ENCODE data around the gene MS4A5. TPM values are rescaled to one million over a fixed set of nuclear protein-coding genes. Genes with fewer than 3 reads are reported as not detected.

MS4A5 gene
- total and polyA plus RNA-seq, 2 donors (not counting 3 experiments of a cell fraction or from before 2014, with no cell fraction given), result not detected

GRCh38 chr11:60396799-60397198 lies 32.6 kb upstream of the MS4A5 start:
- DNase-seq (ENCODE audit: low read depth, low spot score) (no peak), FAIRE-seq (no peak)
- CTCF ChIA-PET, result interaction anchor here (1.1 kb wide), 1 partner anchor 51 kb away, joined by 3 read pairs; no protein-coding TSS in a partner anchor
- POLR2A ChIA-PET, result no interaction called here
- no TSS peak for BruUV-seq (replicated peaks)
- Histone ChIP-seq H3K9me1 (replicated peaks; ENCODE audit: control insufficient read depth, extremely low read depth, insufficient read depth, low read length) (no peaks in the 10 kb centered on the region), H3K36me3 (ENCODE audit: control insufficient read depth in 2 of 2, extremely low read depth in 1 of 2, insufficient read depth in 2 of 2, low read length in 2 of 2) (no peaks in the 10 kb centered on the region), H3K9ac (replicated peaks; ENCODE audit: extremely low read depth, insufficient read depth, low read length) (no peak overlapping the region), H3K79me2 (ENCODE audit: control insufficient read depth, insufficient read depth, low read length) (no peaks in the 10 kb centered on the region), H3K4me2 (ENCODE audit: insufficient read depth, low read length) (no peak overlapping the region), H3K9me3 (replicated peaks; ENCODE audit: control insufficient read depth, insufficient read depth, low read length) (no peaks in the 10 kb centered on the region), H3K27ac (ENCODE audit: insufficient read depth, low read depth, low read length) (no peak overlapping the region), H3K4me1 (ENCODE audit: control insufficient read depth, extremely low read depth, insufficient read depth, low read length) (no peaks in the 10 kb centered on the region), H3K27me3 (ENCODE audit: control insufficient read depth in 2 of 2, insufficient read depth in 2 of 2, low read length in 2 of 2) (no peaks in the 10 kb centered on the region), H3K4me3 (replicated peaks in 1 of 3; ENCODE audit: insufficient read depth in 1 of 3, low read depth in 1 of 3, low read length in 3 of 3) (no peak overlapping the region), H2AFZ (ENCODE audit: low read depth, low read length) (no peak overlapping the region), H4K20me1 (replicated peaks; ENCODE audit: control insufficient read depth, extremely low read depth, insufficient read depth, low read length) (no peaks in the 10 kb centered on the region)
- dilution Hi-C loops (cut with MboI; ENCODE audit: extremely low pct_ligation_motif_present, low sequenced_read_pairs), result no loop called here
- intact Hi-C loops (cut with micrococcal nuclease), result no loop called here
- TF ChIP-seq FOS (IDR thresholded peaks at IDR 0.05; ENCODE audit: borderline replicate concordance, insufficient read depth, low read length) (no peak), POLR2A (IDR thresholded peaks at IDR 0.05; ENCODE audit: low read depth, low read length) (no peak), EZH2 (IDR thresholded peaks at IDR 0.05; ENCODE audit: borderline replicate concordance, low read depth, low read length, severe bottlenecking) (no peak), CTCF (IDR thresholded peaks at IDR 0.05; ENCODE audit: extremely low read depth in 1 of 2, insufficient read depth in 1 of 2, low read depth in 1 of 2, low read length in 2 of 2) (no peak), GATA2 (IDR thresholded peaks at IDR 0.05; ENCODE audit: insufficient read depth, insufficient read length, low read depth, low read length) (no peak), MYC (IDR thresholded peaks at IDR 0.05; ENCODE audit: low read depth, low read length) (no peak), MAX (IDR thresholded peaks at IDR 0.05; ENCODE audit: insufficient read depth, insufficient read length) (no peak), JUN (IDR thresholded peaks at IDR 0.05; ENCODE audit: borderline replicate concordance, insufficient read depth, insufficient read length, low read depth) (no peak), POLR2AphosphoS5 (IDR thresholded peaks at IDR 0.05; ENCODE audit: insufficient read depth, low read depth, low read length) (no peak)

Data from endothelial cell of umbilical vein (primary cell).